ENCODE data around the gene USP17L22.
"Not testable (repeated sequence)": the region's sequence is repeated elsewhere in the genome, so short reads cannot be mapped to it uniquely, and the experiment has no call there.

USP17L22 gene, protein sequence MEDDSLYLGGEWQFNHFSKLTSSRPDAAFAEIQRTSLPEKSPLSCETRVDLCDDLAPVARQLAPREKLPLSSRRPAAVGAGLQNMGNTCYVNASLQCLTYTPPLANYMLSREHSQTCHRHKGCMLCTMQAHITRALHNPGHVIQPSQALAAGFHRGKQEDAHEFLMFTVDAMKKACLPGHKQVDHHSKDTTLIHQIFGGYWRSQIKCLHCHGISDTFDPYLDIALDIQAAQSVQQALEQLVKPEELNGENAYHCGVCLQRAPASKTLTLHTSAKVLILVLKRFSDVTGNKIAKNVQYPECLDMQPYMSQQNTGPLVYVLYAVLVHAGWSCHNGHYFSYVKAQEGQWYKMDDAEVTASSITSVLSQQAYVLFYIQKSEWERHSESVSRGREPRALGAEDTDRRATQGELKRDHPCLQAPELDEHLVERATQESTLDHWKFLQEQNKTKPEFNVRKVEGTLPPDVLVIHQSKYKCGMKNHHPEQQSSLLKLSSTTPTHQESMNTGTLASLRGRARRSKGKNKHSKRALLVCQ

DNA sequence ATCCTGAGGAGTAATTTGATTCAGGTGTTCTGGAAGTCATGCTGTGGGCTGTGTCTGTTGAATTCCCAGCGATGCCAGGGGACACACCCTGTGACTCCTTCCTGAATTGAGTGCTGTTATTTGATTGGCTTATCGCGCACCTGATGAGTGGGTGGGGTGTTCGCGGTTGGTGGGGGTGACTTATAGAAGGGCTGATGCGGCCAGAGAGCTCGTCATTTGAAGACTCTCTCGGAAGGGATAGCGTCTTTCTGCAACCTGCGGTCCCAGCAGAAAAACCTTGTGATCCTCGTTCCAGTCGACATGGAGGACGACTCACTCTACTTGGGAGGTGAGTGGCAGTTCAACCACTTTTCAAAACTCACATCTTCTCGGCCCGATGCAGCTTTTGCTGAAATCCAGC is at the start of gene USP17L22:
Gene USP17L22, plus strand, starts transcription at position 301 of the 400 bp plus-strand sequence. Its CDS starts 0 bp downstream, at position 301.
- not testable (repeated sequence) for DNase-seq (ENCODE audit: low spot score)

- not testable (repeated sequence) for DNase-seq (ENCODE audit: low spot score)
Observed at GRCh38 chr4:9219852-9220251, 47.6 kb upstream of the USP17L22 start, which contains the start of gene USP17L12. USP17L12 (plus strand) TSS chr4:9220152; CDS start chr4:9220152, 0 bp downstream.

GRCh38 chr4:9224596-9224995 is 42.8 kb upstream of the USP17L22 start, which contains the start of gene USP17L13:
USP17L13 (plus strand) TSS chr4:9224896; CDS start chr4:9224896, 0 bp downstream.
- DNase-seq (ENCODE audit: low spot score): not testable (repeated sequence)

- peak; percentile 0 for DNase-seq (ENCODE audit: low spot score)
Observed at GRCh38 chr4:9230249-9230648, 37.2 kb upstream of the USP17L22 start.

- DNase-seq (ENCODE audit: low spot score): not testable (repeated sequence)
Observed at GRCh38 chr4:9234085-9234484, 33.3 kb upstream of the USP17L22 start, which contains the start of gene USP17L15. USP17L15 (plus strand) TSS chr4:9234385; CDS start chr4:9234385, 0 bp downstream.

DNA sequence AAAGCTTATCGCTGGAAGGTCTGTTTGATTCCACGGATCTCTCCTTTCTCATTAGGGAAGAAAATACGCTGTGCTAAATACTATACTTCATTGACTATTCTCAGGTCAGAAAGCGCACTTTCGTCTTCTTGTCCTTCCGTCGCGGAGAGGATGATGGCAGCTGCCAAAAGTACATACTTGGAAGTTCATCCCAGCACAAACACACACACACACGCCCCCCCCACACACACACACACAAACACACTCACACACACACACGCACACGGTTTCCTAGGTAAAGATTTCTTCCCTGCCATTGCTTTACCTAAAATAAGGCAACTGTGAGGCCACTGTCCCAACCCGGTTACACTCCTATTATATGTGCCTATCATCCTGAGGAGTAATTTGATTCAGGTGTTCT is 29.0 kb upstream of the USP17L22 start:
- DNase-seq (ENCODE audit: low spot score): not testable (repeated sequence)

- not testable (repeated sequence) for DNase-seq (ENCODE audit: low spot score)
Observed at GRCh38 chr4:9243579-9243978, 23.8 kb upstream of the USP17L22 start, which contains the start of gene USP17L17. USP17L17 (plus strand) TSS chr4:9243879; CDS start chr4:9243879, 0 bp downstream.

- peak; percentile 0 for DNase-seq (ENCODE audit: low spot score)
Observed at GRCh38 chr4:9247953-9248680, 19.3 kb upstream of the USP17L22 start, which contains the start of gene USP17L18. USP17L18 (plus strand) TSS chr4:9248630; CDS start chr4:9248630, 0 bp downstream.

DNA sequence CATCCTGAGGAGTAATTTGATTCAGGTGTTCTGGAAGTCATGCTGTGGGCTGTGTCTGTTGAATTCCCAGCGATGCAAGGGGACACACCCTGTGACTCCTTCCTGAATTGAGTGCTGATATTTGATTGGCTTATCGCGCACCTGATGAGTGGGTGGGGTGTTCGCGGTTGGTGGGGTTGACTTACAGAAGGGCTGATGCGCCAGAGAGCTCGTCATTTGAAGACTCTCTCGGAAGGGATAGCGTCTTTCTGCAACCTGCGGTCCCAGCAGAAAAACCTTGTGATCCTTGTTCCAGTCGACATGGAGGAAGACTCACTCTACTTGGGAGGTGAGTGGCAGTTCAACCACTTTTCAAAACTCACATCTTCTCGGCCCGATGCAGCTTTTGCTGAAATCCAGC is 14.3 kb upstream of the USP17L22 start, which contains the start of gene USP17L19:
Gene USP17L19, plus strand, starts transcription at position 301 of the 400 bp plus-strand sequence. Its CDS starts 0 bp downstream, at position 301.
- not testable (repeated sequence) for DNase-seq (ENCODE audit: low spot score)

- not testable (repeated sequence) for DNase-seq (ENCODE audit: low spot score)
Observed at GRCh38 chr4:9257824-9258223, 9.6 kb upstream of the USP17L22 start, which contains the start of gene USP17L20. USP17L20 (plus strand) TSS chr4:9258124; CDS start chr4:9258124, 0 bp downstream.

GRCh38 chr4:9262572-9262971 is 4.8 kb upstream of the USP17L22 start, which contains the start of gene USP17L21:
USP17L21 (plus strand) TSS chr4:9262872; CDS start chr4:9262872, 0 bp downstream.
- not testable (repeated sequence) for DNase-seq (ENCODE audit: low spot score)

GRCh38 chr4:9271719-9272118 is 4.3 kb downstream of the USP17L22 start:
- peak; percentile 0 for DNase-seq (ENCODE audit: low spot score)
